Measurements from ENCODE around the gene SYNE2. TPM values are rescaled to one million over a fixed set of nuclear protein-coding genes. Genes with fewer than 3 reads are reported as not detected.

Gene SYNE2
- total and polyA plus RNA-seq, 4 donors: 12.0 to 79.9 (median 19.5) TPM

GRCh38 chr14:64225151-64225757 lies 372.4 kb downstream of the SYNE2 start:
- no peaks in the 10 kb centered on the region for H3K4me1 ChIP-seq (ENCODE audit: control insufficient read depth in 4 of 4, insufficient read depth in 4 of 4, low read length in 3 of 4)
- peaks cover 25 to 78% (median 72%) of the 10 kb centered on the region in 4 donors for H3K36me3 ChIP-seq (ENCODE audit: control insufficient read depth in 4 of 4, insufficient read depth in 3 of 4, low read depth in 1 of 4, low read length in 3 of 4)
- TF ChIP-seq RXRA (IDR thresholded peaks at IDR 0.05): no peak
- no peak for TF ChIP-seq TAF1 (conservative IDR thresholded peaks at IDR 0.05)
- DNase-seq (ENCODE audit: low spot score): no peak
- H3K27ac ChIP-seq (ENCODE audit: low read depth in 1 of 2, low read length in 2 of 2): no peak overlapping the region
- WGBS: 94% methylated on average over 10 of the region's 10 CpGs
- no peak overlapping the region for H3K4me3 ChIP-seq (ENCODE audit: low read depth in 1 of 3, low read length in 3 of 3)
- no peaks in the 10 kb centered on the region for H3K9me3 ChIP-seq (ENCODE audit: control insufficient read depth in 4 of 4, low read length in 3 of 4)
- no peak overlapping the region for H3K9ac ChIP-seq (ENCODE audit: low read depth in 1 of 2, low read length in 2 of 2)
- no peaks in the 10 kb centered on the region for H3K27me3 ChIP-seq (ENCODE audit: control insufficient read depth in 4 of 4, insufficient read depth in 4 of 4, low read length in 3 of 4)

GRCh38 chr14:64227856-64228255 lies 375.1 kb downstream of the SYNE2 start:
- 89% methylated on average over 1 of the region's 1 CpG for WGBS
- TF ChIP-seq FOXA2 (IDR thresholded peaks at IDR 0.05): no peak
- no peak for TF ChIP-seq NR2F2 (IDR thresholded peaks at IDR 0.05)
- no peak for TF ChIP-seq ZBTB33 (IDR thresholded peaks at IDR 0.05)
- no peak for TF ChIP-seq TAF1 (conservative IDR thresholded peaks at IDR 0.05)
- TF ChIP-seq RAD21 (IDR thresholded peaks at IDR 0.05): no peak
- no peak for TF ChIP-seq REST (IDR thresholded peaks at IDR 0.05)
- no peak for TF ChIP-seq FOXA1 (IDR thresholded peaks at IDR 0.05)
- TF ChIP-seq GABPA (IDR thresholded peaks at IDR 0.05 in 1 of 2, conservative IDR thresholded peaks at IDR 0.05 in 1 of 2): no peak
- TF ChIP-seq RXRA (IDR thresholded peaks at IDR 0.05): no peak
- TF ChIP-seq HNF4A (conservative IDR thresholded peaks at IDR 0.05): no peak
- no peak for TF ChIP-seq CTCF (IDR thresholded peaks at IDR 0.05; ENCODE audit: low read depth, low read length, missing input control)
- TF ChIP-seq HNF4G (IDR thresholded peaks at IDR 0.05): no peak
- Histone ChIP-seq H3K27me3 (ENCODE audit: control insufficient read depth in 4 of 4, insufficient read depth in 4 of 4, low read length in 3 of 4) (no peaks in the 10 kb centered on the region), H3K36me3 (ENCODE audit: control insufficient read depth in 4 of 4, insufficient read depth in 3 of 4, low read depth in 1 of 4, low read length in 3 of 4) (peaks cover 17 to 70% (median 55%) of the 10 kb centered on the region in 4 donors), H3K9ac (ENCODE audit: low read depth in 1 of 2, low read length in 2 of 2) (no peak overlapping the region), H3K4me1 (ENCODE audit: control insufficient read depth in 4 of 4, insufficient read depth in 4 of 4, low read length in 3 of 4) (no peaks in the 10 kb centered on the region), H3K27ac (ENCODE audit: low read depth in 1 of 2, low read length in 2 of 2) (no peak overlapping the region), H3K4me3 (ENCODE audit: low read depth in 1 of 3, low read length in 3 of 3) (no peak overlapping the region), H3K9me3 (ENCODE audit: control insufficient read depth in 4 of 4, low read length in 3 of 4) (no peaks in the 10 kb centered on the region)
- no peak for DNase-seq (ENCODE audit: low spot score)

Measured in liver (tissue), 9 donors.